Astrocyte of the cerebellum (primary cell): Measurements from ENCODE around the gene SKAP1.

Source experiments
- DNase-seq: peaks from one replicate; pipeline ENCODE4 v3.0.0-alpha.2; 2011; ENCODE audit warnings: low read depth
- H3K4me3 ChIP-seq: 2 replicates; pipeline ENCODE4 v1.5.1; 2011; ENCODE audit warnings: mild to moderate bottlenecking, low read depth, low read length, moderate library complexity
- in situ Hi-C: cut with HindIII; loops from 2 replicates; pipeline ENCODE4 v1.10.0; 2017; ENCODE audit warnings: low sequenced_read_pairs
- TF ChIP-seq, protein P1 (sequence below): IDR thresholded peaks from 2 replicates; pipeline ENCODE4 v1.5.1; 2012; ENCODE audit warnings: low read length, low read depth, moderate library complexity, mild to moderate bottlenecking; ENCODE audit errors: missing control alignments

Gene SKAP1

DNA sequence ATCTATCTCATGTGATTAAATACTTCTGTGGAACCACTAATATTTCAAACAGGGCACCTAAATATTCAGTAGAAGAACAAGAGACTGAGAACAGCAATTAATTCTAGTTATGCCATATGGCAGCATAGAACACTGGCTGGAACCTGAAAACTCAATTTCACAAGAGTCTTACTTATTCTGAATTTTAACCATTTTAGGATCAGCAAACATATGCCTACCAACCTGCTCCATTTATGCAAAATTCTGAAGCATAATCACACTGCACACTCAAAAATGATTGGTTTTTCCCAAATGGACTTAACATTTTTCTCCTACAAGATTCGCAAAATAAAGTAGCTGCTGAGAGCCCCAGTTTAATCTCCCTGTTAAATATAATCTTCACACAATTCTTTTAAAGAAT lies 43.2 kb downstream of the SKAP1 start:
- DNase-seq, result no peak
- TF ChIP-seq, protein P1, sequence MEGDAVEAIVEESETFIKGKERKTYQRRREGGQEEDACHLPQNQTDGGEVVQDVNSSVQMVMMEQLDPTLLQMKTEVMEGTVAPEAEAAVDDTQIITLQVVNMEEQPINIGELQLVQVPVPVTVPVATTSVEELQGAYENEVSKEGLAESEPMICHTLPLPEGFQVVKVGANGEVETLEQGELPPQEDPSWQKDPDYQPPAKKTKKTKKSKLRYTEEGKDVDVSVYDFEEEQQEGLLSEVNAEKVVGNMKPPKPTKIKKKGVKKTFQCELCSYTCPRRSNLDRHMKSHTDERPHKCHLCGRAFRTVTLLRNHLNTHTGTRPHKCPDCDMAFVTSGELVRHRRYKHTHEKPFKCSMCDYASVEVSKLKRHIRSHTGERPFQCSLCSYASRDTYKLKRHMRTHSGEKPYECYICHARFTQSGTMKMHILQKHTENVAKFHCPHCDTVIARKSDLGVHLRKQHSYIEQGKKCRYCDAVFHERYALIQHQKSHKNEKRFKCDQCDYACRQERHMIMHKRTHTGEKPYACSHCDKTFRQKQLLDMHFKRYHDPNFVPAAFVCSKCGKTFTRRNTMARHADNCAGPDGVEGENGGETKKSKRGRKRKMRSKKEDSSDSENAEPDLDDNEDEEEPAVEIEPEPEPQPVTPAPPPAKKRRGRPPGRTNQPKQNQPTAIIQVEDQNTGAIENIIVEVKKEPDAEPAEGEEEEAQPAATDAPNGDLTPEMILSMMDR, result no peak
- no peak overlapping the region for H3K4me3 ChIP-seq
- in situ Hi-C loops, result no loop called here

DNA sequence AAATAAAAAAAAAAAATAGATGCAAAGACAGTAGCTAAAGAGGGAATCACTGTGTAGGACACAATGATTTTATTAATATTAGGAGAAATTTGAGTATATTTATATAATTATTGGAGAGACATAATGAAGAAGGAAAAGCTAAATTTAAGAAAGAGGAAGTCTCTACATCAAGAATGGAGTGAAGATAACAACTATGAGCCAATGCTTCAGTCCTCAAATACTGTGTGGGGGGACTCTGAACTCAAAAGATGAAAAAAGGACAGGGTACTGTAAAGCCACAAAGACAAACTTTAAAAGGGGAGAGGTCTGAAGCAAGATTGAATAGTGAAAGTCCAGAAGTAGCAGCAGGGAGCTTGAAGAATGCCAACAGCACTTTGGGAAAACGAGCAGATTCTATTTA lies 44.7 kb downstream of the SKAP1 start:
- H3K4me3 ChIP-seq, result no peak overlapping the region
- in situ Hi-C loops, result no loop called here
- DNase-seq, result no peak
- TF ChIP-seq, protein P1, result no peak

DNA sequence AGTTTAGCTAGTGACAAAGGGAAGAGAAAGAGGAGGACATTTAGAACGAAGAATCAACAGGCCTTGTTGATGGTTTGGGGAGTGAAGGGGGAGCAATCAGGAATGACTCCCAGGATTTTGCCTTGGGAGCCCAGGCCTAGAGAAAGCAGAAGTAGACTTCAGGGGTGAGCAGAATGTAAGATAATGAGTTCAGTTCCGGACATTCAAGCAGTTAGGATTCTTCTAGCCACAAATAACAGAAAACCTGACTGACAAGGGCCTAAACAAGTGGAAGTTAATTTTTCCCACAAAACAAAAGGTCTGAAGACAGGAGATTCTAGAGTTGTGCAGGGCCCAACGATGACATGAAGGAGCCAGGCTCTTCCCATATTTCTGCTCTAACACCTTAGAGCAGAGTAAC lies 45.9 kb downstream of the SKAP1 start:
- TF ChIP-seq, protein P1, result no peak
- DNase-seq, result no peak
- no peak overlapping the region for H3K4me3 ChIP-seq
- in situ Hi-C loops, result no loop called here

DNA sequence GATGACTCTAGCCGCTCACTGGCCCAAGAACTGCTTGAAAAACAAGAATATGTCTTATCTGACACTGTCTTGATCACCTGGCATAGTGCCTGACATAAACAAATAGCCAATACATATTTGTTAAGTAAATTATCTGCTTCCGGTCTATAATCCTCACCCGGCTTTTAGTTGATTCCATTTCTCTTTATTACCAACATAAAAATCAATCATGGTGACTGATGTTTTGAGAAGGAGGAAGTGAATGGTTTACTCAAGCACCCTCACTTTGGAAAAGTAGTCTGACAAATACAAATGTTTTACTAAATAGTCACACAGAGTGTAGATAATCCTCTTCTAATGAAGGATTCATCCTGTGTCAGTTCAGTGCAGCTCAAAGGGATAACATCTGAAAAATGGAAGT lies 47.0 kb downstream of the SKAP1 start:
- TF ChIP-seq, protein P1, result no peak
- in situ Hi-C loops, result no loop called here
- no peak for DNase-seq
- H3K4me3 ChIP-seq, result no peak overlapping the region

DNA sequence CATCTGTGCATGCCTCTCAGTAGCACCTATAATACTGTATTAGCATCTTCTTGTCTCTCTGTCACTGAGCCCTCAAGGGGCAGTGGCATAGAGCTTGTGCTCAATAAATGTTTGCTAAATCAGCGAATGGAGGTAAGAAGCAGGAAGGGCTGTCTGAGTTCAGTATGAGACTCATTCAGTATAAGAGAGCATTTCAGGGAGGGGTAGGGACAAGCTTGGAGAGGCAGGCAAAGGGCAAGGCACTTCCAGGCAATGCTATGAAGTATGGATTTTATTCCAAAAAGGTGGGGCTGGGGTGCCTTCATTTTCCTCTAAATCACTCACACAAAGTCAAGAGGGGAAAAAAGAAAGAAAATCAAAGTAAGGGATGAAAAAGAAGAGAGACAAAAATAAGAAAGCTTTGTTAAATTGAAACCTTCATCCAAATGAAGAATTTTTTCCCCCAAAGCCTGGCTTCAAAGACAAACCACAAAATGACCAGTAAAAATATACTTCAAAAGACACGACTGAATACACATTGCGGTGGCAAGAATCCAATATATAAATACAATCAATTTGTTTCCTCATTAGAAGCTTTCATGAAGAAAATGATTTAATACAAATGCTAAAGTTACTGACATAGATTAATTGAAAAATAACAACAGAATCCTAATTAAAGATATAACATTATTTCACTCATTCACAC lies 51.2 kb downstream of the SKAP1 start:
- H3K4me3 ChIP-seq, result no peak overlapping the region
- DNase-seq, result no peak
- in situ Hi-C loops, result no loop called here
- TF ChIP-seq, protein P1, result no peak

DNA sequence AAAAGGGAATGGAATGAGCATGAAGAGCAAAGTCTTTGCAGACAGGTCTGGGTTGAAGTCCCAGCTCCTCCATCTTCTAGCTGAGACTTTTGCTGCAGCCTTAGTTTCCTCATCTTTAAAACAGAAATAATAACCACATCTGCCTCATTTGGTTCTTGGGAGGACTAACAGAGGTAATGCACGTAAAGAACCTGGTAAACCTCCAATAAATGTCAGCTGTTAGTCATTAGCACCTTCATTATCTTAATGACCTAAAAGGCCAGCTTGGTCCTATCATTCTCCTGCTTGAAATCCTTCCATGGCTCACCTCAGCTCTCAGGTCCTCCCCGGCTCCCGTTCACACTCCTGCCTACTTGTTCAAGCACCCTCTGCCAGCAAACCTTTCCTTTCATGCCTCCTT lies 51.8 kb downstream of the SKAP1 start:
- no peak for DNase-seq
- TF ChIP-seq, protein P1, result no peak
- no peak overlapping the region for H3K4me3 ChIP-seq
- in situ Hi-C loops, result no loop called here
